ENCODE measurements around the gene MTARC2. TPM values are rescaled to one million over a fixed set of nuclear protein-coding genes. Genes with fewer than 3 reads are reported as not detected.
A peak's percentile ranks its signal among the peaks of the same experiment; 100 is the strongest.

The MTARC2 gene
- total RNA-seq, 4 donors from 2014 or later = 15.6 to 22.9 (median 20.5) TPM

DNA sequence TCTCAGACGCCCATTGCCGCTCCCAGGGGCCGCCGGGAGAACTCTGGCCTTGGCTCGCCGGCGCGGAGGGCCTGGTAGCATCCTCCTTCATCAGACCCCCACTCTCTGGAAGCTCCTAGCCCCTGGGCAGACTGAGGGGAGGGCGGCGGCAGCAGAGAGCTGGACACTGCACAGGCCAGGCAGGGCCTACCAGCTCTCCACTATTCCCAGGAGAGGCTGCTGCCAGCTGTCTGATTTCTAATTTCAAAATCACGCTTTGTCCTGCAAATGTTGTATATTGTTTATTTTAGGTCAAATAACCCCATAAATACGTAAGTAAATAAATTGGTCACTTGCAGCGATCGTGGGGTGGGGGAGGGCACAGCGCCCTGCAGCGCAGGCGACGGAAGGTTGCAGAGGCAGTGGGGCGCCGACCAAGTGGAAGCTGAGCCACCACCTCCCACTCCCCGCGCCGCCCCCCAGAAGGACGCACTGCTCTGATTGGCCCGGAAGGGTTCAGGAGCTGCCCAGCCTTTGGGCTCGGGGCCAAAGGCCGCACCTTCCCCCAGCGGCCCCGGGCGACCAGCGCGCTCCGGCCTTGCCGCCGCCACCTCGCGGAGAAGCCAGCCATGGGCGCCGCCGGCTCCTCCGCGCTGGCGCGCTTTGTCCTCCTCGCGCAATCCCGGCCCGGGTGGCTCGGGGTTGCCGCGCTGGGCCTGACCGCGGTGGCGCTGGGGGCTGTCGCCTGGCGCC, 38.4 kb downstream of the MTARC2 start, which contains the start of gene MTARC1:
Gene MTARC1, plus strand, starts transcription at position 577 of the 732 bp plus-strand sequence. Its CDS starts 32 bp downstream, at position 609.
- intact Hi-C loops (cut with DNase I) = no loop called here
- H3K27ac ChIP-seq (replicated peaks in 1 of 4) = peak within 1 kb of the TSS; percentile 64 to 74 (median 70)
- H3K27me3 ChIP-seq = no peaks in the 10 kb centered on the region
- H3K4me3 ChIP-seq = peak within 1 kb of the TSS; percentile 59 to 74 (median 68)
- no peak for DNase-seq (ENCODE audit: extremely low spot score)
- H3K4me1 ChIP-seq = peaks cover 26 to 48% (median 44%) of the 10 kb centered on the region in 4 donors
- 3% methylated on average over 6 of the region's 56 CpGs for WGBS
- peaks cover 0 to 35% (median 19%) of the 10 kb centered on the region in 4 donors for H3K36me3 ChIP-seq
- no peaks in the 10 kb centered on the region for H3K9me3 ChIP-seq
- TF ChIP-seq EP300 (IDR thresholded peaks at IDR 0.05) = no peak
- TF ChIP-seq POLR2A (IDR thresholded peaks at IDR 0.05; ENCODE audit: low read depth) = no peak
- TF ChIP-seq POLR2AphosphoS5 (IDR thresholded peaks at IDR 0.05) = peak; percentile 44 to 47
- TF ChIP-seq CTCF (IDR thresholded peaks at IDR 0.05) = peak in 2 of 3 experiments; percentile 30 to 41

GRCh38 chr1:220787069-220787619, 39.0 kb downstream of the MTARC2 start:
- Histone ChIP-seq H3K27ac (replicated peaks in 1 of 4) (peak overlapping the region; percentile 64 to 74 (median 70)), H3K27me3 (no peaks in the 10 kb centered on the region), H3K4me3 (peak overlapping the region; percentile 59 to 74 (median 68)), H3K36me3 (peaks cover 0 to 29% (median 13%) of the 10 kb centered on the region in 4 donors), H3K4me1 (peaks cover 31 to 54% (median 51%) of the 10 kb centered on the region in 4 donors), H3K9me3 (no peaks in the 10 kb centered on the region)
- no peak for DNase-seq (ENCODE audit: extremely low spot score)
- intact Hi-C loops (cut with DNase I) = no loop called here
- TF ChIP-seq POLR2AphosphoS5 (IDR thresholded peaks at IDR 0.05) (no peak), CTCF (IDR thresholded peaks at IDR 0.05) (no peak), POLR2A (IDR thresholded peaks at IDR 0.05; ENCODE audit: low read depth) (no peak), EP300 (IDR thresholded peaks at IDR 0.05) (no peak)
- 17% methylated on average over 15 of the region's 32 CpGs for WGBS

DNA sequence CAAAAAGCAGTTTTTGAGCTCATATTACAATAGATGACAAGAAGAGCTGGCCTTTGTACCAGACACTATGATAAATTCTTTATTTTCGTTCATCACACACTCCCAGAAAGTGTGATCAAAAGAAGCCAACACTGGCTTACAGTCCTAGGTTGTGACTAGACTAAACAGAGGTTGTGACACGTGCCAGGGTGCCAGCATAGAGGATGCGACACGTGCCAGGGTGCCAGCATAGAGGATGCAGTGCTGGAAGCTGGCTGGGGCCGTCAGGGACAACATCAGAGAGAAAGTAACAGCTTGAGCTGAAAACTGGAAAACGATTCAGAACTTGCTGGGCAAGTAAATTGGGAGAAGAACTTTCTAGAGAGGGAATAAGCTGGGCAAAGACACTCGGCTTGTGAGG, 40.8 kb downstream of the MTARC2 start:
- Histone ChIP-seq H3K9me3 (no peaks in the 10 kb centered on the region), H3K27ac (replicated peaks in 1 of 4) (peak overlapping the region in 1 of 4 donors; percentile 7), H3K36me3 (peaks cover 0 to 13% (median 2%) of the 10 kb centered on the region in 4 donors), H3K4me1 (peaks cover 31 to 55% (median 53%) of the 10 kb centered on the region in 4 donors), H3K4me3 (no peak overlapping the region), H3K27me3 (no peaks in the 10 kb centered on the region)
- no peak for DNase-seq (ENCODE audit: extremely low spot score)
- TF ChIP-seq POLR2AphosphoS5 (IDR thresholded peaks at IDR 0.05) (no peak), CTCF (IDR thresholded peaks at IDR 0.05) (no peak), EP300 (IDR thresholded peaks at IDR 0.05) (no peak), POLR2A (IDR thresholded peaks at IDR 0.05; ENCODE audit: low read depth) (no peak)
- intact Hi-C loops (cut with DNase I) = no loop called here
- 77% methylated on average over 7 of the region's 7 CpGs for WGBS

GRCh38 chr1:220789532-220790147, 41.5 kb downstream of the MTARC2 start:
- no peaks in the 10 kb centered on the region for H3K27me3 ChIP-seq
- intact Hi-C loops (cut with DNase I) = no loop called here
- 76% methylated on average over 2 of the region's 2 CpGs for WGBS
- no peak for DNase-seq (ENCODE audit: extremely low spot score)
- no peak overlapping the region for H3K27ac ChIP-seq (replicated peaks in 1 of 4)
- H3K9me3 ChIP-seq = no peaks in the 10 kb centered on the region
- peaks cover 0 to 6% (median 0%) of the 10 kb centered on the region in 4 donors for H3K36me3 ChIP-seq
- peaks cover 31 to 55% (median 53%) of the 10 kb centered on the region in 4 donors for H3K4me1 ChIP-seq
- TF ChIP-seq POLR2A (IDR thresholded peaks at IDR 0.05; ENCODE audit: low read depth) (no peak), POLR2AphosphoS5 (IDR thresholded peaks at IDR 0.05) (no peak), CTCF (IDR thresholded peaks at IDR 0.05) (no peak), EP300 (IDR thresholded peaks at IDR 0.05) (no peak)
- H3K4me3 ChIP-seq = no peak overlapping the region

All from esophagus muscularis mucosa (tissue), 4 donors.